Keratinocyte (primary cell): ENCODE data around the gene HDGF. TPM values are rescaled to one million over a fixed set of nuclear protein-coding genes. Genes with fewer than 3 reads are reported as not detected.

Experiments used
- DNase-seq: peaks from one replicate; pipeline ENCODE4 v3.0.0-alpha.2; 2011; ENCODE audit warnings: low read depth, missing footprints, low spot score
- FAIRE-seq: peaks from 2 replicates; lab custom pipeline; 2011; peaks lifted over from hg19 to GRCh38; lab: Jason Lieb, UNC
- H2AFZ ChIP-seq: 2 replicates; pipeline ENCODE4 v1.6.0; 2012; ENCODE audit warnings: low read length, control low read depth, inconsistent platforms; ENCODE audit not compliant: control insufficient read depth
- H3K27ac ChIP-seq: 2 replicates; pipeline ENCODE4 v1.5.1; 2011; ENCODE audit warnings: low read length; ENCODE audit not compliant: control insufficient read depth, insufficient read depth
- H3K27me3 ChIP-seq: 3 replicates; pipeline ENCODE4 v1.6.0; 2011; ENCODE audit warnings: low read length; ENCODE audit not compliant: control insufficient read depth, insufficient read depth; ENCODE audit errors: extremely low read depth
- H3K36me3 ChIP-seq, 2 experiments: 2 replicates in 1 of 2; 3 replicates in 1 of 2; pipeline ENCODE4 v1.5.1; 2011; ENCODE audit warnings: low read length in 2 of 2, mild to moderate bottlenecking in 1 of 2; ENCODE audit not compliant: control insufficient read depth in 2 of 2, insufficient read depth in 2 of 2; ENCODE audit errors: extremely low read depth in 1 of 2
- H3K4me1 ChIP-seq: 3 replicates; pipeline ENCODE4 v1.5.1; 2011; ENCODE audit warnings: low read length; ENCODE audit not compliant: control insufficient read depth, insufficient read depth; ENCODE audit errors: extremely low read depth
- H3K4me2 ChIP-seq: 3 replicates; pipeline ENCODE4 v1.6.0; 2011; ENCODE audit warnings: low read depth, low read length; ENCODE audit not compliant: control insufficient read depth, insufficient read depth; ENCODE audit errors: extremely low read depth
- H3K4me3 ChIP-seq, 3 experiments: fragments of 200-600 bp in 1 of 3; sonication (generic) in 1 of 3; 2 replicates in 2 of 3; 3 replicates in 1 of 3; pipeline ENCODE4 v1.5.1; 2011 to 2016; ENCODE audit warnings: low read length in 3 of 3, mild to moderate bottlenecking in 3 of 3, control low read depth in 2 of 3, inconsistent platforms in 1 of 3, low read depth in 1 of 3, mixed read lengths in 1 of 3, mixed run types in 1 of 3, moderate library complexity in 1 of 3; ENCODE audit not compliant: control insufficient read depth in 2 of 3, insufficient read depth in 2 of 3; ENCODE audit errors: extremely low read depth in 1 of 3
- H3K79me2 ChIP-seq: 2 replicates; pipeline ENCODE4 v1.6.0; 2012; ENCODE audit warnings: low read length; ENCODE audit not compliant: control insufficient read depth, insufficient read depth
- H3K9ac ChIP-seq: 3 replicates; pipeline ENCODE4 v1.6.0; 2011; ENCODE audit warnings: low read length; ENCODE audit not compliant: control insufficient read depth, insufficient read depth; ENCODE audit errors: extremely low read depth
- H3K9me1 ChIP-seq: 3 replicates; pipeline ENCODE4 v1.6.0; 2011; ENCODE audit warnings: low read length; ENCODE audit not compliant: control insufficient read depth, insufficient read depth; ENCODE audit errors: extremely low read depth
- H3K9me3 ChIP-seq: 2 replicates; pipeline ENCODE4 v1.5.1; 2012; ENCODE audit warnings: low read depth, low read length; ENCODE audit not compliant: control insufficient read depth
- H4K20me1 ChIP-seq: 3 replicates; pipeline ENCODE4 v1.6.0; 2011; ENCODE audit warnings: low read length; ENCODE audit not compliant: control insufficient read depth, insufficient read depth; ENCODE audit errors: extremely low read depth
- EZH2 ChIP-seq: IDR thresholded peaks from one replicate; pipeline ENCODE4 v1.6.1; 2012; ENCODE audit warnings: inconsistent platforms, mild to moderate bottlenecking, low read length, moderate library complexity
- dilution Hi-C: fragments of 300-500 bp; cut with MboI; formaldehyde crosslinking; loops from one replicate; pipeline ENCODE4 v1.7.0; 2020; ENCODE audit warnings: low sequenced_read_pairs; ENCODE audit not compliant: extremely low pct_ligation_motif_present
- polyA plus RNA-seq, 5 experiments: library from polyadenylated mRNA; depleted of rRNA in 3 of 5; stranded (reverse) in 3 of 5; stranded (forward) in 1 of 5; unstranded in 1 of 5; fragments of >200 nt; gene quantifications; 1 replicate in 1 of 5; 2 replicates in 3 of 5; 3 replicates in 1 of 5; pipeline versions ENCODE4 v1.2.1 to v1.2.3, GENCODE V29; 2011 to 2012; ENCODE audit warnings: missing spikeins in 2 of 5, low read depth in 1 of 5, low replicate concordance in 1 of 5
- TF ChIP-seq, protein P1 (sequence below), 3 experiments: IDR thresholded peaks in 1 of 3; conservative IDR thresholded peaks in 1 of 3; optimal IDR thresholded peaks in 1 of 3; 2 replicates in 2 of 3; 3 replicates in 1 of 3; pipeline versions ENCODE3 to v1.5.1; 2011; ENCODE audit warnings: low read length in 3 of 3, mild to moderate bottlenecking in 3 of 3, moderate library complexity in 2 of 3, control low read depth in 1 of 3, inconsistent platforms in 1 of 3; ENCODE audit not compliant: insufficient read depth in 2 of 3; ENCODE audit errors: extremely low read depth in 1 of 3

Gene HDGF
- polyA plus RNA-seq, 1 donor (not counting 4 experiments of a cell fraction or from before 2014, with no cell fraction given), result 240 TPM

DNA sequence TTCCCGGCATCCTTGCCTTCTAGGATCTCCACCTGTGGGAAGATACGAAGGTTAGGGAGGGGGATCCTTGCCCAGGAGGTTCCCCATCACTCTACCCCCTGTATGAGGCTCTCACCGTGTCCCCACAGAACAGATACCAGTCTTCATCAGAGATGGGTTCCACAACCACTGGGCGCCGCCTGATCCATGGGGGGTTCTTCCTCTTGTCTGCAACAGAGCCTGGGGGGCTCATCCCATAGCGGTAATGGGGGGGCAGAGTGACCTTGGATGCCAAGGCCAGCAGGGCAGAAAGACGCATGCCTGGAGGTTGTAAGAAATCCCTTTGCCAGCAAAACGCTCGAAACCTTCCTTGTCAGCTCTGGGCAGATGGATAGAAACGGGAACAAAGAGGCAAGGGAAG is 13.1 kb downstream of the HDGF start:
- Histone ChIP-seq H3K27me3 (no peaks in the 10 kb centered on the region), H3K9me1 (no peaks in the 10 kb centered on the region), H3K79me2 (peaks cover 22% of the 10 kb centered on the region), H3K36me3 (peaks cover 21 to 35% of the 10 kb centered on the region in 2 experiments), H3K4me2 (no peak overlapping the region), H3K27ac (no peak overlapping the region), H3K4me3 (no peak overlapping the region), H3K9ac (no peak overlapping the region), H3K4me1 (peaks cover 8% of the 10 kb centered on the region), H3K9me3 (no peaks in the 10 kb centered on the region), H2AFZ (no peak overlapping the region), H4K20me1 (no peaks in the 10 kb centered on the region)
- DNase-seq (no peak), FAIRE-seq (no peak)
- dilution Hi-C loops, result no loop called here
- TF ChIP-seq, protein P1, sequence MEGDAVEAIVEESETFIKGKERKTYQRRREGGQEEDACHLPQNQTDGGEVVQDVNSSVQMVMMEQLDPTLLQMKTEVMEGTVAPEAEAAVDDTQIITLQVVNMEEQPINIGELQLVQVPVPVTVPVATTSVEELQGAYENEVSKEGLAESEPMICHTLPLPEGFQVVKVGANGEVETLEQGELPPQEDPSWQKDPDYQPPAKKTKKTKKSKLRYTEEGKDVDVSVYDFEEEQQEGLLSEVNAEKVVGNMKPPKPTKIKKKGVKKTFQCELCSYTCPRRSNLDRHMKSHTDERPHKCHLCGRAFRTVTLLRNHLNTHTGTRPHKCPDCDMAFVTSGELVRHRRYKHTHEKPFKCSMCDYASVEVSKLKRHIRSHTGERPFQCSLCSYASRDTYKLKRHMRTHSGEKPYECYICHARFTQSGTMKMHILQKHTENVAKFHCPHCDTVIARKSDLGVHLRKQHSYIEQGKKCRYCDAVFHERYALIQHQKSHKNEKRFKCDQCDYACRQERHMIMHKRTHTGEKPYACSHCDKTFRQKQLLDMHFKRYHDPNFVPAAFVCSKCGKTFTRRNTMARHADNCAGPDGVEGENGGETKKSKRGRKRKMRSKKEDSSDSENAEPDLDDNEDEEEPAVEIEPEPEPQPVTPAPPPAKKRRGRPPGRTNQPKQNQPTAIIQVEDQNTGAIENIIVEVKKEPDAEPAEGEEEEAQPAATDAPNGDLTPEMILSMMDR (optimal IDR thresholded peaks at IDR 0.05 in 1 of 3, IDR thresholded peaks at IDR 0.05 in 1 of 3, conservative IDR thresholded peaks at IDR 0.05 in 1 of 3; ENCODE audit: extremely low read depth in 1 of 3, insufficient read depth in 2 of 3, low read length in 3 of 3), result no peak
- no peak for TF ChIP-seq EZH2

DNA sequence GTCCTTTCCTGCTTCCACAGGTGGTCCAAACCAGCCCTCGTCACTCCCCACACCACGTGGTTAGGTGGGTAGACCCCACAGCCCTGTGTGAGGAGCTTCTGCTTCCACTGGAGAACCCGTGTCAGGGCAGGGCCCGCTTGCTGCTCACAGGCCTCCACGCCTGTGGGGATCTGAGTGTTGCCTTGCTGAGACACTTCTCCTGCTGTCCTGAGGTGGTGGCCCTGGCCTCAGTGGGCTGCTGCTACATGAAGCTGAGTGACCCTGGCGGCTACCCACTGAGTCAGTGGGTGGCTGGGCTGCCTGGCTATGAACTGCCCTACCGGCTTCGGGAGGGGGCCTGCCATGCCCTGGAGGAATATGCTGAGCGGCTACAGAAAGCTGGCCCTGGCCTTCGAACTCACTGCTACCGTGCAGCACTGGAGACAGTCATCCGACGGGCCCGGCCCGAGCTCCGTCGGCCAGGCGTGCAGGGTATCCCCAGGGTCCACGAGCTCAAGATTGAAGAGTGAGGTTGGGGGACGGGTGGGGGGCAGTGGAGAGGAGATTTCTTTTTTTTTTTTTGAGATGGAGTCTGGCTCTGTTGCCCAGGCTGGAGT is 17.4 kb downstream of the HDGF start:
- FAIRE-seq (no peak), DNase-seq (no peak)
- Histone ChIP-seq H3K9me3 (no peaks in the 10 kb centered on the region), H3K27me3 (no peaks in the 10 kb centered on the region), H3K4me3 (no peak overlapping the region), H3K4me1 (peaks cover 16% of the 10 kb centered on the region), H4K20me1 (no peaks in the 10 kb centered on the region), H3K27ac (no peak overlapping the region), H2AFZ (no peak overlapping the region), H3K9ac (no peak overlapping the region), H3K36me3 (peaks cover 24 to 27% of the 10 kb centered on the region in 2 experiments), H3K9me1 (no peaks in the 10 kb centered on the region), H3K79me2 (peaks cover 14% of the 10 kb centered on the region), H3K4me2 (no peak overlapping the region)
- dilution Hi-C loops, result no loop called here
- no peak for TF ChIP-seq EZH2
- TF ChIP-seq, protein P1 (optimal IDR thresholded peaks at IDR 0.05 in 1 of 3, IDR thresholded peaks at IDR 0.05 in 1 of 3, conservative IDR thresholded peaks at IDR 0.05 in 1 of 3; ENCODE audit: extremely low read depth in 1 of 3, insufficient read depth in 2 of 3, low read length in 3 of 3), result no peak
